Keratinocyte (primary cell): ENCODE data around the gene FANCI.

Source experiments
- CTCF ChIP-seq, 3 experiments: IDR thresholded peaks in 1 of 3; conservative IDR thresholded peaks in 1 of 3; optimal IDR thresholded peaks in 1 of 3; 2 replicates in 2 of 3; 3 replicates in 1 of 3; pipeline versions ENCODE3 to v1.5.1; 2011; ENCODE audit warnings: low read length in 3 of 3, mild to moderate bottlenecking in 3 of 3, moderate library complexity in 2 of 3, control low read depth in 1 of 3, inconsistent platforms in 1 of 3; ENCODE audit not compliant: insufficient read depth in 2 of 3; ENCODE audit errors: extremely low read depth in 1 of 3
- EZH2 ChIP-seq: IDR thresholded peaks from one replicate; pipeline ENCODE4 v1.6.1; 2012; ENCODE audit warnings: inconsistent platforms, mild to moderate bottlenecking, low read length, moderate library complexity

- TF ChIP-seq CTCF (optimal IDR thresholded peaks at IDR 0.05 in 1 of 3, IDR thresholded peaks at IDR 0.05 in 1 of 3, conservative IDR thresholded peaks at IDR 0.05 in 1 of 3; ENCODE audit: extremely low read depth in 1 of 3, insufficient read depth in 2 of 3, low read length in 3 of 3) (no peak), EZH2 (no peak)
These were observed 72.7 kb downstream of the FANCI start for GRCh38 chr15:89316504-89316903.
